GM12878 (cell line): ENCODE data around the gene SELENOM.

Source experiments
- CHD4 ChIP-seq: fragments of 200-600 bp; sonication (generic); IDR thresholded peaks from 2 replicates; pipeline ENCODE4 v1.6.1; 2016; ENCODE audit warnings: mild to moderate bottlenecking
- ELK1 ChIP-seq: IDR thresholded peaks from 2 replicates; pipeline ENCODE4 v1.6.1; 2012; ENCODE audit warnings: low read depth, low read length, improper control_type of control experiment
- EZH2 ChIP-seq: IDR thresholded peaks from 2 replicates; pipeline ENCODE4 v1.6.1; 2012; ENCODE audit warnings: low read depth, mild to moderate bottlenecking, control low read depth, inconsistent platforms, low read length, borderline replicate concordance; ENCODE audit not compliant: control insufficient read depth
- JUND ChIP-seq: IDR thresholded peaks from 2 replicates; pipeline ENCODE4 v1.6.1; 2012; ENCODE audit warnings: low read depth, mild to moderate bottlenecking, low read length, improper control_type of control experiment, moderate library complexity
- POLR2A ChIP-seq: IDR thresholded peaks from 2 replicates; pipeline ENCODE4 v1.6.1; 2011; ENCODE audit warnings: low read depth, mild to moderate bottlenecking, low read length
- SP1 ChIP-seq: IDR thresholded peaks from one replicate; pipeline ENCODE4 v1.6.1; 2011; ENCODE audit warnings: low read depth, low read length
- USF1 ChIP-seq: IDR thresholded peaks from 2 replicates; pipeline ENCODE4 v1.6.1; 2011; ENCODE audit warnings: borderline replicate concordance, low read depth, mild to moderate bottlenecking, moderate library complexity, mixed read lengths, low read length; ENCODE audit not compliant: insufficient read depth; ENCODE audit errors: extremely low read length
- ZNF274 ChIP-seq: IDR thresholded peaks from one replicate; pipeline ENCODE4 v1.8.0; 2011; ENCODE audit not compliant: insufficient read length, insufficient read depth
- TF ChIP-seq, protein P1 (sequence below): fragments of 450-650 bp; formaldehyde crosslinking; IDR thresholded peaks from 2 replicates; pipeline ENCODE4 v1.4.0; 2020; ENCODE audit warnings: mild to moderate bottlenecking, moderate library complexity
- TF ChIP-seq, protein P2 (sequence below): IDR thresholded peaks from 2 replicates; pipeline ENCODE4 v1.6.1; 2012; ENCODE audit warnings: mild to moderate bottlenecking, low read depth, low read length

- TF ChIP-seq ELK1 (no peak), USF1 (no peak), ZNF274 (no peak), POLR2A (no peak), JUND (no peak), SP1 (no peak), CHD4 (no peak), EZH2 (no peak)
- TF ChIP-seq, protein P1, sequence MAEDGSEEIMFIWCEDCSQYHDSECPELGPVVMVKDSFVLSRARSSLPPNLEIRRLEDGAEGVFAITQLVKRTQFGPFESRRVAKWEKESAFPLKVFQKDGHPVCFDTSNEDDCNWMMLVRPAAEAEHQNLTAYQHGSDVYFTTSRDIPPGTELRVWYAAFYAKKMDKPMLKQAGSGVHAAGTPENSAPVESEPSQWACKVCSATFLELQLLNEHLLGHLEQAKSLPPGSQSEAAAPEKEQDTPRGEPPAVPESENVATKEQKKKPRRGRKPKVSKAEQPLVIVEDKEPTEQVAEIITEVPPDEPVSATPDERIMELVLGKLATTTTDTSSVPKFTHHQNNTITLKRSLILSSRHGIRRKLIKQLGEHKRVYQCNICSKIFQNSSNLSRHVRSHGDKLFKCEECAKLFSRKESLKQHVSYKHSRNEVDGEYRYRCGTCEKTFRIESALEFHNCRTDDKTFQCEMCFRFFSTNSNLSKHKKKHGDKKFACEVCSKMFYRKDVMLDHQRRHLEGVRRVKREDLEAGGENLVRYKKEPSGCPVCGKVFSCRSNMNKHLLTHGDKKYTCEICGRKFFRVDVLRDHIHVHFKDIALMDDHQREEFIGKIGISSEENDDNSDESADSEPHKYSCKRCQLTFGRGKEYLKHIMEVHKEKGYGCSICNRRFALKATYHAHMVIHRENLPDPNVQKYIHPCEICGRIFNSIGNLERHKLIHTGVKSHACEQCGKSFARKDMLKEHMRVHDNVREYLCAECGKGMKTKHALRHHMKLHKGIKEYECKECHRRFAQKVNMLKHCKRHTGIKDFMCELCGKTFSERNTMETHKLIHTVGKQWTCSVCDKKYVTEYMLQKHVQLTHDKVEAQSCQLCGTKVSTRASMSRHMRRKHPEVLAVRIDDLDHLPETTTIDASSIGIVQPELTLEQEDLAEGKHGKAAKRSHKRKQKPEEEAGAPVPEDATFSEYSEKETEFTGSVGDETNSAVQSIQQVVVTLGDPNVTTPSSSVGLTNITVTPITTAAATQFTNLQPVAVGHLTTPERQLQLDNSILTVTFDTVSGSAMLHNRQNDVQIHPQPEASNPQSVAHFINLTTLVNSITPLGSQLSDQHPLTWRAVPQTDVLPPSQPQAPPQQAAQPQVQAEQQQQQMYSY (CRISPR knock-in tag), result no peak
- TF ChIP-seq, protein P2, sequence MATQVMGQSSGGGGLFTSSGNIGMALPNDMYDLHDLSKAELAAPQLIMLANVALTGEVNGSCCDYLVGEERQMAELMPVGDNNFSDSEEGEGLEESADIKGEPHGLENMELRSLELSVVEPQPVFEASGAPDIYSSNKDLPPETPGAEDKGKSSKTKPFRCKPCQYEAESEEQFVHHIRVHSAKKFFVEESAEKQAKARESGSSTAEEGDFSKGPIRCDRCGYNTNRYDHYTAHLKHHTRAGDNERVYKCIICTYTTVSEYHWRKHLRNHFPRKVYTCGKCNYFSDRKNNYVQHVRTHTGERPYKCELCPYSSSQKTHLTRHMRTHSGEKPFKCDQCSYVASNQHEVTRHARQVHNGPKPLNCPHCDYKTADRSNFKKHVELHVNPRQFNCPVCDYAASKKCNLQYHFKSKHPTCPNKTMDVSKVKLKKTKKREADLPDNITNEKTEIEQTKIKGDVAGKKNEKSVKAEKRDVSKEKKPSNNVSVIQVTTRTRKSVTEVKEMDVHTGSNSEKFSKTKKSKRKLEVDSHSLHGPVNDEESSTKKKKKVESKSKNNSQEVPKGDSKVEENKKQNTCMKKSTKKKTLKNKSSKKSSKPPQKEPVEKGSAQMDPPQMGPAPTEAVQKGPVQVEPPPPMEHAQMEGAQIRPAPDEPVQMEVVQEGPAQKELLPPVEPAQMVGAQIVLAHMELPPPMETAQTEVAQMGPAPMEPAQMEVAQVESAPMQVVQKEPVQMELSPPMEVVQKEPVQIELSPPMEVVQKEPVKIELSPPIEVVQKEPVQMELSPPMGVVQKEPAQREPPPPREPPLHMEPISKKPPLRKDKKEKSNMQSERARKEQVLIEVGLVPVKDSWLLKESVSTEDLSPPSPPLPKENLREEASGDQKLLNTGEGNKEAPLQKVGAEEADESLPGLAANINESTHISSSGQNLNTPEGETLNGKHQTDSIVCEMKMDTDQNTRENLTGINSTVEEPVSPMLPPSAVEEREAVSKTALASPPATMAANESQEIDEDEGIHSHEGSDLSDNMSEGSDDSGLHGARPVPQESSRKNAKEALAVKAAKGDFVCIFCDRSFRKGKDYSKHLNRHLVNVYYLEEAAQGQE, result no peak
These were observed 16.9 kb downstream of the SELENOM start for GRCh38 chr22:31090217-31091085.
